AG10803 (cell line): ENCODE results near the gene TANK.
"Not testable (repeated sequence)": the region's sequence is repeated elsewhere in the genome, so short reads cannot be mapped to it uniquely, and the experiment has no call there.

Experiments used
- DNase-seq: peaks from one replicate; pipeline ENCODE4 v3.0.0; 2010; ENCODE audit warnings: low read depth
- H3K4me3 ChIP-seq: 2 replicates; pipeline ENCODE4 v1.5.1; 2011; ENCODE audit warnings: mild to moderate bottlenecking, low read length, control low read depth
- TF ChIP-seq, protein P1 (sequence below): conservative IDR thresholded peaks from 2 replicates; pipeline ENCODE4 v1.5.1; 2011; ENCODE audit warnings: mild to moderate bottlenecking, low read length, control low read depth, inconsistent platforms

Gene TANK

DNA sequence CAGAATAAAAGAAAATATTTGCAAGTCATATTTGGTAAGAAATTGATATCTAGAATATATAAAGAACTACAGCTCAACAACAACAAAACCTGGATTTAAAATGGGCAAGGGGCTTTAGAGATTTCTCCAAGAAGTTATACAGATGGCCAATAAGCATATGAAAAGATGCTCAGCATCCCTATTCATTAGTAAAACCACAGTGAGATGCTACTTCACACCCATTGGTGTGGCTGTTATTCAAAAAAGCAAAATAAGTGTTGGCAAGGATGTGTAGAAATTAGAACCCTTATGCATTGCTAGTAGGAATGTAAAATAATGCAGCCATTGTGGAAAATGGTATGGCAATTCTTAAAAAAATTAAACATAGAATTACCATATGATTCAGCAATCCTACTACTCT is 29.8 kb downstream of the TANK start:
- DNase-seq, result no peak
- TF ChIP-seq, protein P1, sequence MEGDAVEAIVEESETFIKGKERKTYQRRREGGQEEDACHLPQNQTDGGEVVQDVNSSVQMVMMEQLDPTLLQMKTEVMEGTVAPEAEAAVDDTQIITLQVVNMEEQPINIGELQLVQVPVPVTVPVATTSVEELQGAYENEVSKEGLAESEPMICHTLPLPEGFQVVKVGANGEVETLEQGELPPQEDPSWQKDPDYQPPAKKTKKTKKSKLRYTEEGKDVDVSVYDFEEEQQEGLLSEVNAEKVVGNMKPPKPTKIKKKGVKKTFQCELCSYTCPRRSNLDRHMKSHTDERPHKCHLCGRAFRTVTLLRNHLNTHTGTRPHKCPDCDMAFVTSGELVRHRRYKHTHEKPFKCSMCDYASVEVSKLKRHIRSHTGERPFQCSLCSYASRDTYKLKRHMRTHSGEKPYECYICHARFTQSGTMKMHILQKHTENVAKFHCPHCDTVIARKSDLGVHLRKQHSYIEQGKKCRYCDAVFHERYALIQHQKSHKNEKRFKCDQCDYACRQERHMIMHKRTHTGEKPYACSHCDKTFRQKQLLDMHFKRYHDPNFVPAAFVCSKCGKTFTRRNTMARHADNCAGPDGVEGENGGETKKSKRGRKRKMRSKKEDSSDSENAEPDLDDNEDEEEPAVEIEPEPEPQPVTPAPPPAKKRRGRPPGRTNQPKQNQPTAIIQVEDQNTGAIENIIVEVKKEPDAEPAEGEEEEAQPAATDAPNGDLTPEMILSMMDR, result no peak
- H3K4me3 ChIP-seq, result no peak overlapping the region

DNA sequence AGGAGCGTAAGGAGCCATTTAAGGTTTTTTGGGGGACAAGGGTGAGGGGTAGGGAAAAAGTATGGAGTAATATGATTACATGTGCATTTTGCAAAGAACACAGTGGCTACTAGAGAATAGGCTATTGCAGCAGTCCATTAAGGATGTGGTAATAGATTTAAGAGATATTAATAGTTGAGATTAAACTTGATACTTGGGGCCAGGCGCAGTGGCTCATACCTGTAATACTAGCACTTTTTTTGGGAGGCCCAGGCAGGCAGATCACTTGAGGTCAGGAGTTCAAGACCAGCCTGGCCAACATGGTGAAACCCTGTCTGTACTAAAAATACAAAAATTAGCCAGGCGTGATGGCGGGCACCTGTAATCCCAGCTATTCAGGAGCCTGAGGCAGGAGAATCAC is 35.4 kb downstream of the TANK start:
- not testable (repeated sequence) for DNase-seq, H3K4me3 ChIP-seq

DNA sequence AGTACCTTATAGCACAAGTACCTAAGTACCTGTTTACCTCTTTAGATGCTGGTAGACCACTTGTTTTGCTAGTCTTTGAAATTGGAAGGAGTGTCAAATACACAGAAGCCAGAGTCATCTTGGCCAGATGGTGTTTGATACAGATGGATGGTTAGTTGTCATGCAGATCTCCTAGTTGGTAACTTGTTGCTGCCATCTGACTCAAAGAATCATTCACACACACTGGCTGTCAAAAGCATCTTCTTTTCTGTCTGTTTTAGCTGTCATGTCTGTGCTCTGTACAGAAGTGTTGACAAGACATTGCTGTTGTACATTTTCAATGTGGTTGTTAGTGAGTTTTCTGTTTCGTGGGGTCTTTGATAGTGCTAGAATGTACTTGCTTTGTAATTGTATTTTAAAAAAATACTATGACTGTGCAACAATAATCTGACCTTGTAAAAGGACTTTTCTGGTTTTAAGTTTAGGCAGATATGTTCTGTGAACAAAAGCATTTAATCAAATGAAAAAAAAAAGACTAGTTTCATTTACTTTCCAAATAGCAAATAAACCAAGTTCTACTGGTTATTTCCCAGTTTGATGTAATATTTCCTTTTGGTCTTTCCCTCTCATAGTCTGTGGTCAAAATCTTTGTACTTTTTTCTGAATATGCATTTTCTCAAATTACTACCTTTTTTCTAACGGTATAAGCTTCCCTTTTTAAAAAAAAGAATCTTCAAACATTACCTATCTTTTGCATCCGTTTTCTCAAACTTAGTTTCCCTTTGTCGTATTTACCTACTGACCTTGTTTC is 39.9 kb downstream of the TANK start:
- TF ChIP-seq, protein P1, result no peak
- H3K4me3 ChIP-seq, result no peak overlapping the region
- DNase-seq, result no peak

DNA sequence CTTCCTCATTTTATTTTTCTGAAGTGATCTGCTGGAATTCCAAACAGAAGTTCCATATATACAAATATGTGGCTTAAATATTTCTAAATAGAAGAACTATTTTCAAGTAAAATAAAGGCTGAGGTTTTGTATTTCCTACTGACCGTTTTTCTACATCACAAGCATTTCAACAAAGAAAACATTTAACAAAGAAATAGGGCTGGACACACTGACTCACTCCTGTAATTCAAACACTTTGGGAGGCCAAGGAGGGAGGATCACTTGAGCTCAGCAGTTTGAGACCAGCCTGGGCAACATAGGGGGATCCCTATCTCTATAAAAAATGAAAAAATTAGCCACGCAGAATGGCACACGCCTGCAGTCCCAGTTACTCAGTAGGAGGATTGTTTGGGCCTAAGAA is 44.6 kb downstream of the TANK start:
- DNase-seq, result no peak
- TF ChIP-seq, protein P1, result no peak
- no peak overlapping the region for H3K4me3 ChIP-seq

DNA sequence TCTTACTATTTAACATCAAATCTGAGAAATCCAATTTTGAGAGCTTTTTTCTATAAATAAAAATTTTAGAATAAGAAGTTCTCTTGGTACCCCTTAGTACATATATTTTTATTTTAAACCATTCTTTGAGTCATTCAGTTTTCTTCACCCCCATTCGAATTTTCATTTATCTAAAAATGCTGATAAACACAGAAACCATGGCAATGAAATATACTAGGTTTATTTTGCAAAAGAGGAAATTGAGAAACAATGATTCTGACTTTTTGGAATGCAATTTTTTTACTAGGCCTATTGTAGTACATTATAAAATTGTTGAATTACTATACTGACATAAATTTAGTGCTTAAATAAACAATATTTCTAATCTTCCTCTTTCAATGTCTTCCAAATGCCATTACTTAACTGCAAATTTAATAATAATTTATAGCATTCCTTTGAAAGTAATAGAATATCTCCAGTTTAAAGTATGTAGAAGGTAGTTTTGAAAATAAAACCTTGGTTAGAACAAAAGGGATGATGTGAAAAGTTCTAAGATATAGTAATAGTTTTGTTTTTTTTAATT is 46.3 kb downstream of the TANK start:
- no peak overlapping the region for H3K4me3 ChIP-seq
- TF ChIP-seq, protein P1, result no peak
- DNase-seq, result peak; percentile 49

DNA sequence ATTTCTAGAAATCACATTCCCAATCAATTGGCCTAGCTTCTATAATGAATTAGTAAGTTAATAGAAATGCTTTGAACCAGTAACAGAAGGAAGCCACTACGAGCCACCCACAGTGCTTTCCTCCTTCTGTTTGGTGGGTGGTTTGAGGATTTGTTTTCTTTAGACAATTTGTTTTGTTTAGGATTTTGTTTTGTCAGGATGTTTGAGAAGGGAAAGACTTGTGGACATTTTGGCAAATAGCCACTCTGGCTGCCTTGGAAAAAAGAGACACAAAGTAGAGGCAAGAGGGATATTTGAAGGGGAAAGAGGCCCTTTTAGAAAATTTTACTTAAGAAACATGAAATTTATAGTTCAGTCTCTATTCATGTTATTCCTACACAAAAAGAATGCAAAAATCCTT is 47.7 kb downstream of the TANK start:
- no peak for DNase-seq
- TF ChIP-seq, protein P1, result no peak
- no peak overlapping the region for H3K4me3 ChIP-seq

DNA sequence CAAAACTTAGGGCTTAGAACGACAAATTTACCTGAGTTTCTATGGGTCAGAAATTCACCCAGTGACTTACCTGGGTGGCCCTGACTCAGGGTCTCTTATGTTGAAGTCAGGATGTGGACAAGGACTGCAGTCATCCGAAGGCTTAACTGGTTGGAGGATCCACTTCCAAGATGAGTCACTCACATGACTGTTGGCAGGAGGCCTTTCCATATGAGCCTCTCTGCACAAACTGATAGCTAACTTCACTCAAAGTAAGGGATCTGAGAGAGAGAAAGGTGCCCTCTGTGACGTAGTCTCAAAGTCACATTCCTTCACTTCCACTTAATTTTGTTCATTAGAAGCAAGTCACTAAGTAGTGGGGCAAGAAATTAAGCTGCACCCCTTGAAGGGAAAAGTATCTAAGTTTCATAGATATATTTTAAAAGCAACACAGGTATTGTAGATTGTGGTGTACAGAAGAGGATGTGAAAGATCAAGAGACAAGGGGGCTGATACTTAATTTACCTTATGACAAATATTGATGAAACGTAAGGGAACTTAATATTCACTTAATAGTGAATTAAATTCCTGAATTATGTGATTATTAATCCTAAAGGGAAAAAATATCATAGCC is 48.4 kb downstream of the TANK start:
- H3K4me3 ChIP-seq, result no peak overlapping the region
- peak; percentile 71 for DNase-seq
- TF ChIP-seq, protein P1, result no peak
